ENCODE measurements around the gene DENND4B.
"Not testable (repeated sequence)": the region's sequence is repeated elsewhere in the genome, so short reads cannot be mapped to it uniquely, and the experiment has no call there.

Gene DENND4B

DNA sequence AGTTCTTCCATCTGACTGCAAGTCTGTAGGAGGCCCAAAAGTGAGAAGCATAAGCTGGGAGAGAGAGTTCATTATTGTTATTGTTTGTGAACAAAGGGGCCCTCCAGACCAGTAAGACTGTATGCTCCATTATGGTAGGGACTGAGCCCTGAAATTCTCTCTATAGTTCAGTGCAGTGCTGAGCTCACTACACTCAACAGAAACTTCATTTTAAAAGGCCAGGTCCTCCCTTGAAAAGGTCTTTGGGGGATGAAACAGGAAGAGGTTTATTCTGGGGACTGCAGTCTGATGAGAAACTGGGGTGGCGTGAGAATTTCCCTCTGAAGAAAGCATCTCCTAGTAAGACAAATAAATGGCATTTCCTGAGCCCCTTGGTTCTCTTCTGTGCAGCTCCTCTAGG, 18.3 kb downstream of the DENND4B start:
- no peak for DNase-seq (ENCODE audit: low spot score)

DNA sequence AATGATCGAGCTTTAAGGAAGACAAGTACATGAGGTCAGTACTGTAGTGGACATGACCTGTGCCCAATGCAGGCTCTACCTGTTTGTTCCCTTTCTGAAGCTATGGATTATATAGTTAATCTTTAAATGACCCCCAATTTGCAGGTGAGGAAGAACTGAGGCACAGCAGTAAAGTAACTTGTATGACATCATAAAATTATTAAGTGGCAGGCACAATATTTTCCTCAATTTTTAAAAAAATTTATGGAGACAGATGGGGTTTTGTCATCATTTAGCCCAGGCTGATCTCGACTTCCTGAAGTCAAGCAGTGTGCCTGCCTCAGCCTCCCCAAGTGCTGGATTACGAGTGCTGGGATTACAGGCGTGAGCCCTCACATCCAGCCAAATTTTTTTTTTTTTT, 20.1 kb downstream of the DENND4B start:
- DNase-seq (ENCODE audit: low spot score): no peak

DNA sequence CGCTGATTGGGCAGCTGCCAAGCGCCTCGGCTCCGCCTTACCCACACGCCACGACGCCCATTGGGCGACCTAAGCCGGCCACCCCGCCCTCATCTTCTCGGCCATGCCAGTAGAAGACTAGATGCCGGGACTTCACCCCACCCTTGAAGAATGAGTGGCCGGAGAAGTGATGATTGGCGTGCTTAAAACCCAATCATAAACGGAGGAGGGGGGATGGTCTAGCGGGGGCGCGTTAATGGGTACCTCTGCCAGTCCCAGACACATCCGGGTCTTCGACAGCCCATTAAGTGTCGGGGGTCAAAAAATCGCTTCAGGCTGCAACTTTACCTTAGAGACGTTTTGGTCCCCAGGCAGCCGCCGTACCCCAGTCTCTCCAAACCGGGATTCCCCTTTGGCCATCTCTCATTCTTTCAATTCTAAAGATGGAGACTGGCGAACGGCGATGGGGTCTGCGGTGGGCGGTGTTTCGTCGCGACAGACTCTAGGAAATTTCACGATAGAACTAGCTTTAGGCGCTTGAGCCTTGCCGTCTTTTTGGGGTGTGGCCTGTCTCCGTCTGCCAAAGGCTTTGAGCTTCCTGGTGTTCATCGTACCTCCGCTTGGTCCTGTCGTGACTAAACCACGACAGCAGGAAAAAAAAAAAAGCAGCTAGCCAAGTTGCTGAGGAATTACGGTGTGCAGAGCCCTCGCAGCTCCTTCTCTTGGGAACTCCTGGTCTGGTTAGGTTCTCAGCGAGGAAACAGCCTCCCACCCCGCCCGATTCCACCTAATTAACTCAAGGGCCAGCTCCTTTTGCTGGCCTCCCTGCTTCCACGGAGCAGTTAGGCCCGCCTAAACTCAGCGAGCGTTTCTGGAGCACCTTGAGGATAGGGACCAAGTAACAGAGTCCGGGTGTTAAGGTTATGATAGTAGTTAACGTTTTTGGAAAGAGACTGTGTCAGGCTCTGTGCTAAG, 23.3 kb downstream of the DENND4B start, which contains the start of gene GATAD2B:
GATAD2B (minus strand) TSS at position 1 of the 954 bp plus-strand sequence. CDS start 94,625 bp downstream, outside the sequence.
- DNase-seq (ENCODE audit: low spot score): peak; percentile 100

DNA sequence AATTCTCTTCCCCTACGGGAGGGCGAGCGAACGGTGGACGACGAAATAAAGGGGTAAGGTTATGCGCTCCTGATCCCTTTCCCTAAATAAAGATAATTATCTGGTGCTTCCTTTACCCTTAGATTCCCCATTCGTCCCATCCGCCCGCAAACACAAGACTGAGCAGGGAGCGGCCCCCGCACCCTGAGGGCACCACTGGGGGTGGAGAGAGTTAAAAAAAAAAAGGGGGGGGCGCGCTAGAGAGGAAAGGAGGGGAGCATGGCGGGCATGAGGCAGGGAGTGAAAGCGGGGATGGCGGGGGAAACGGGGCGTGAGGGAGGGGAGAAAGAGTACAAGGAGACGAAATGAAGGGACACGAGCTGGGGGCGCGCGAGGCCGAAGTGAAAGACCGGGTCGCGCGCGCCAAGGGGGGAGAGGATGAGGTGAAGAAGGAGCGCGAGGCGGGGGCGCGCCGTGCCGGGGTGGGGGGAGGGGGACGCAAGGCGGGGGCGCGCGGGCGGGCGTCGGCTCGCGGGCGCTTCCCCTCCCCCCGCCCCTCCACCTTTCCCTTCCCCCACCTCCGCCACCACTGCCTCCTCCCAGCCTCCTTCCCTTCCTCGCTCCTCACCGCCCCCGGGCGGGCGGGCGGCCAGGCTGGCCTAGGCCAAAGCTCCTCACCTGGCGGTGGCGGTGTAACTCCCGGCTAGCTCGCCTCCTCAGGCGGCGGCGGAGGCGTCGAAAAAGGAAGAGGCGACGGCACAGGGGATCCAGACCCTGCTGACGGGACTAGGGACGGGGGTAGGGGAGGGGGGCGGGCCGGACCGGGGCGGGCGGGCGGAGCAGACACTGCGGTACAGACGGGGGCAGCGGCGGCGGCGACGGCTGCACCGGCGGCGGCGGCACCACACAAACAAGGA, 24.2 kb downstream of the DENND4B start:
- DNase-seq (ENCODE audit: low spot score): peak; percentile 61

DNA sequence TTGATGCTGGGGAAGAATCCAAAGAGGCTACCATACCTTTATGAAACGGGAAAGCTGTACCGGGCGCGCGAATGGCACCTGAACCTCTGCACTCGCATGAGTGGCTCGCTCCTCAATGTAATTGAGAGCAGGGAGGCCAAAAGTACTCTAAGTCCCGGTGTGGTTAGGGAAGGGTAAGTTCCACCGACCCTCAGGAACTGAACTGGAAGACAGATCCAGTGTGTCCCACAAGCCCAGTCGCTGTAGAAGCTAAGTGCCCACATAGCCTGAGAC, 24.8 kb downstream of the DENND4B start:
- no peak for DNase-seq (ENCODE audit: low spot score)

DNA sequence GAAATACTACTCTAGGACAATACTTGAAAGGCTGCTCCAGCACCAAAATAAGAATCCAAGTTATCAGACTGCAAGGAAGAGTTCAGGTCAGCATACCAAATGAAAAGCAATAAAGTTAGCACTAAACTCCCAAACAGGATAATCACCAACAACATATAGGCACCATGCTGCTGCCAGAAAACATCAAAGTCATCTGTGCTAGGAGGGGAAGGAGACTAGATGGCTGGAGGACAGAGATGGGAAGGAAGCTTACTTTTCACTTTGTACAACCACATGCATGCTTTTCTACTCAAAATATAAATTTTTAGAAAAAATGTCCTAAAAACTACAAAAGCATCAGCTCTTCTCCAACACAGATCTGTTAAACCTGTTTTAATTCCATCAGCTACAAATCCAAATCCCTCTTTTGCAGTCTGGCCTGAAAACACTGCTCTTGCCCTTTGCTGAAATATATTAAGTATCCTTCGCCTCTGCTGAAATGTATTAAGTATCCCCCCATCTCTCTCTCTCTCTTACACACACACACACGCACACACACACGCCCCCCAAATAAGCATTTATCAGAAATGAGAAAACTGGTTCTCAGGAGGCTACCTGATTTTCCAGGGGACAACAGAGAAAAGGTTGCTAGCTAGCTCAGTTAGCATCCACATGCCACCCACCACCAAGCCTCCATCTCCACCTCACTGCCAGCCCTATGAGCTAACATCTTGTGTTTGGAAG, 25.3 kb downstream of the DENND4B start:
- no peak for DNase-seq (ENCODE audit: low spot score)

DNA sequence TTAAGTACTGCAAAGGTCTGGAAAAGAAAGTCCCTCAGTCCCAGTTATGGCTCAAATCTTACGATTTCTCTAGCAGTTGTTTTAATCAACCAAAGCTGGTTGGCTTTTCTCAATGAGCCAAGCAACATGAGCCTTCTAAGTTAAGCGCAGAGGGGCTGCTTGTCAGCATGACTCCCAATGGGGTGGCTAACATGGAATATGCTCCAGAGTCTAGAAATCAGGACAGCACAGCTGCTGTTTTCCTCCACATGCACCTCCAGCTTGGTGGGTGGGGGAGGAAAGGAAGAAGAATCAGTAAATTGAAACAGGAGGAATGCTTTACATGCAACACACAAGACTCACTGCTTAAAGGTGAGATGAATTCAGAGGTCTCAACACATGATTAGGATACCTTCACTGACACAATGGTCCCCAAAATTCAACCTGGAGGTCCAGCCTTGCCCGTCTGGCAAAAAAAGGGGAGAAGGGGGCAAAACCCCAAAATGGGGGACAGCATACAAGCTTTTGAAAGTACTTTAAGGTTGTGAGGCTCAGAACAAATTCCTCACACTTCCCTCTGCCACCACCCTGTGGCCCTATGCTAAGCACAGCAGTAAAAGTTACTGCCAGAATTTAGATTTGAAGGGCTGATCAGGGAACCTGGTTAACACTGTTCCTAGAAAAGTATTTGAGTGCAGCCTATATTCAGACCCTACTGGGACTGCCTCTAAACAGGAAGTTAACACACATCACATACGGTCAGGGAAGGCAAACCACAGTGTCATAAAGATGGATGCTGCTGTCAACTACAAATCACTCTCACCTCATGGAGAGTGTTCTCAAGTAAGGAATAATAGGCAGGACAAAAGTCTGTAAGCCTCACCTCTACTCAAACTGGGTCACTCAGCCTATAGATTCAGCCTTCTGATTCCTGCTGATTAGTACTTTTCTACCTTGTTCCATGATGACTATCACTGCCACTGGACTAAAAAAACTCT, 26.4 kb downstream of the DENND4B start:
- DNase-seq (ENCODE audit: low spot score): peak; percentile 30

DNA sequence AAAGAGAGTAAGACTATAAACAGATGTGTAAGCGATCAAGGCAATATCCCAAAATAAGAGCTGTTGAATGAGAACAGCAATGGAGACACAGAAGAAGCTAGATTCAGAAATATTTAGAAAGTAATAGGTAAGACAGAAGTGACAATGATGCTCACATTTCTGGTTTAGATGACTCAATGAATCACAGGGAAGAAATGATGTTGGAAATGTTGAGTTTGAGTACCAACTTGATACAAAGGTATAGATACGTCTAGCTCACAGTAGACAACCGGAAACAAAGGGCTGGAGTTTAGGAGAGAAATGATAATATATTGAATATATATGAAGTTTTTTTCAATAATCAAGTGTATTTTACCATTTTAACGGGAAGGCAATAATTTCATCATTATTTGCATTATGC, 30.2 kb downstream of the DENND4B start:
- no peak for DNase-seq (ENCODE audit: low spot score)

DNA sequence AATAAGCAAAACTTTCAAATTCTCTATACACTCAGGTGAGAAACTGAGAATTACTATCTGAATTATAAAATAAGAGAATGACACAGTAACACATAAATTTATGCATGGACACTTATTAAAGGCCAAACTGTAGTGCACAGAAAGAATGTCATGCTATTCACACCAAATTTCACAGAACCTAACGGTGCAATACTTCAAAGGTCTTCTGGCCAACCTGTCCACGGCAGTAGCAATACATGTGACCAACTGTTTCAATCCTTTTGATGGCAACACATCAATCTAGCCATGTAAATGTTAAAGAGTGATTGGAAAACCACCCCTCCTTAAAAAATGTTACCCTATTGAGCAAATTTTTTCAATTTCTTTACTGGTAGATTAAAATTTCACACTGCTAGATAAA, 34.2 kb downstream of the DENND4B start:
- no peak for DNase-seq (ENCODE audit: low spot score)

DNA sequence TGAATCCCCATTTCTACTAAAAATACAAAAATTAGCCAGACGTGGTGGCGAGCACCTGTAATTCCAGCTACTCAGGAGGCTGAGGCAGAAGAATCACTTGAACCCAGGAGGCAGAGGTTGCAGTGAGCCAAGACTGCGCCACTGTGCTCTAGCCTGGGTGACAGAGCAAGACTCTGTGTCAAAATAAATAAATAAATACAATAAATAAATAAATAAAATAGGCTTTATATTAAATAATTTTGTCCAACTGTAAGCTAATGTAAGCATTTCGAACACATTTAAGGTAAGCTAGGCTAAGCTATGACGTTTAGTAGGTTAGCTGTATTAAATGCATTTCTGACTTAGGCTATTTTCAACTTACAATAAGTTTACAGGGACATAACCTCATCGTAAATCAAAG, 36.0 kb downstream of the DENND4B start:
- not testable (repeated sequence) for DNase-seq (ENCODE audit: low spot score)

DNA sequence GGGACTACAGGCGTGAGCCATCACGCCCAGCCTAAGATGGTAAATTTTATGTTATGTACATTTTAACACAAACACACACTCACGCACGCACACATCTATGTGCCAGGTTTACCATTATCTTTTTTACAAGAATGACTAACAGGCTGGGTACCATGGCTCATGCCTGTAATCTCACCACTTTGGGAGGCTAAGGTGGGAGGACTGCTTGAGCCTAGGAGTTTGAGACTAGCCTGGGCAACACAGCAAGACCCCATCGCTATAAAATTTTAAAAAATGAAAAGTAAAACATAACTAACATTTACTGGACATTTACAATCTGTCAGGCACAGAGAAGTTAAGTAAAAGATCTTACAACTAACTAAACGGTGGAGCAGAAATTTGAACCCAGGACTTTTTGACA, 38.4 kb downstream of the DENND4B start:
- no peak for DNase-seq (ENCODE audit: low spot score)

DNA sequence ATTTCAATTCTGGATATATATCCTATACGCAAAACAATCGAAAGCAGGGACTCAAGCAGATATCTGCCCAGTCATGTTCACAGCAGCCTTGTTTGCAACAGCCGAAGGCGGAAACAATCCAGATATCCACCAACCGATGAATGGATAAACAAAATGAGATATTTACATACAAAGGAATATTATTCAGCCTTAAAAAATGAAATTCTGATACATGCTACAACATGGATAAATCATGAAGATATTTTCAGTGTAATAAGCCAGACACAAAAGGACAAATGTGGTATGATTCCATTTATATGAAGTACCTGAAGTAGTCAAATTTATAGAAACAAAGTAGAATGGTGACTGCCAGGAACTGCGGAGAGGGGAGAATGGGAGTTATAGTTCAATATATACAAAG, 39.4 kb downstream of the DENND4B start:
- DNase-seq (ENCODE audit: low spot score): no peak

DNA sequence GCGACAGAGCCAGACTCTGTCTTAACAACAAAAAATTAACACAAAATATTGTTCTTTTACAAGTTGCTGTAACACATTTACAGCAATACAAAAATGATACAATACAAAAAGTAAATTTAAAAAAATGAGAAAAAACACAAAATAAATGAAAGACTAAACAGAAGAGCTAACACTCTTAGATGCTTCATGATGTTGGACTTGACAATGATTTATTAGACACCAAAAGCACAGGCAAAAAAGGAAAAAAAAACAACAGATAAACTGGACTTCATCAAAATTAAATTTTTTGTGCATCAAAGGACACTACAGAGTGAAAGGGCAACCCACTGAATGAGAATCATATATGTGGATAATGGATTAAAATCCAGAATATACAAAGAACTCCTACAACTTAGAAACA, 40.1 kb downstream of the DENND4B start:
- DNase-seq (ENCODE audit: low spot score): no peak

DNA sequence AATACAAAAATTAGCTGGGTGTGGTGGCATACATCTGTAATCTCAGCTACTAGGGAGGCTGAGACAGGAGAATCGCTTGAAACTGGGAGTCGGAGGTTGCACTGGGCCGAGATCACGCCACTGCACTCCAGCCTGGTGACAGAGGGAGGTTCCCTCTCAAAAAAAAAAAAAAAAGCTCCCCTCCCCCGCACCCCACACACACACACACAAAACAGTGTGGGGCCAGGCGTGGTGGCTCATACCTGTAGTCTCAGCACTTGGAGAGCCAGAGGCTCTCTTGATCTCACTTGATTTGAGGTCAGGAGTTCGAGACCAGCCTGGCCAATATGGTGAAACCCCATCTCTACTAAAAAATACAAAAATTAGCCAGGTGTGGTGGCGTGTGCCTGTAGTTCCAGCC, 40.6 kb downstream of the DENND4B start:
- DNase-seq (ENCODE audit: low spot score): not testable (repeated sequence)

DNA sequence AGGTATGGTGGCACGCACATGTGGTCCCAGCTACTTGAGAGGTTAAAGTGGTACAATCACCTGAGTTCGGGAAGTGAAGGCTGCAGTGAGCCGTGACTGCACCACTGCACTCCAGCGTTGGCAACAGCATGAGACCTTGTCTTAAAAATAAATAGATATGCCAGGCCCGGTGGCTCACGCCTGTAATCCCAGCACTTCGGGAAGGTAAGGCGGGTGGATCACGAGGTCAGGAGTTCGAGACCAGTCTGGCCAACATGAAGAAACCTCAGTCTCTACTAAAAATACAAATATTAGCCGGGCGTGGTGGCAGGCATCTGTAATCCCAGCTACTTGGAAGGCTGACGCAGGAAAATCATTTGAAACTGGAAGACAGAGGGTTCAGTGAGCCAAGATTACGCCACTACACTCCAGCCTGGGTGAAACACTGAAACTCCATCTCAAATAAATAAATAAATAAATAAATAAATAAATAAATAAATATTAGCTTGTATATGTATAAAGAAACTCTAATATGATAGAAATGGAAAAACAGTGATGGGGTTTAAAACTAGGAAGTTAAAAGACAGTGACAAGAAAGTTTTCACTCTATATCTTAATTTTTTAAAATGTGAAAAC, 42.6 kb downstream of the DENND4B start:
- no peak for DNase-seq (ENCODE audit: low spot score)

DNA sequence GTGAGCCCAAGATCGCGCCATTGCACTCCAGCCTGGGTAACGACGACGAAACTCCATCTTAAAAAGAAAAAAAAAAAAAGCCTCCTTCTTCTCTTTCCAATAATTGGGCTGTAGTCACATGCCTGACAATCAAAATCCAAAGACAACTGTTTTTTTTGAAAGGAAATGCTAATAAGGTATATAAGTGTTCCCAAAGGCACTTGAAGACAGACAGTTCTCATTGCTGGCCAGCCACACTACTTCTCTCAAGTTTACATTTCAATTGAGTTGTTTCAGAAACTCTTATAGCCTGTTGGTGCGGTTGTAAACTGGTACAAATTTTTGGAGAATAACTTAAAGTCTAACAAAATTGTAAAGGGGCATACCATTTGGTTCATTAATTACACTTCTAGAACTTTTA, 47.0 kb downstream of the DENND4B start:
- no peak for DNase-seq (ENCODE audit: low spot score)

DNA sequence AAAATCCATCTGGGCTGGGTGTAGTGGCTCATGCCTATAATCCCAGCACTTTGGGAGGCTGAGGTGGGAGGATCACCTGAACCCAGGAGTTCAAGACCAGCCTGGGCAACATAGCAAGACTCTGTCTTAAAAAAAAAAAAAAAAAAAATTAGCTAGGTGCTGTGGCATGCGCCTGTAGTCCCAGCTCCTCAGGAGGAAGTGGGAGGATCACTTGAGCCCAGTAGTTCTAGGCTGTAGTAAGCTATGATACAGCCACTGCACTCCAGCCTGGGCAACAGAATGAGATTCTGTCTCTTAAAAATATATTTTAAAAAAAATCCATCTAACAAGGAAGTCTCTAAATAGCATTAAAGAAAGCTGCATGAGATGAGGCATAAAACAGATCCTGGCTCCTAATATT, 50.7 kb downstream of the DENND4B start:
- not testable (repeated sequence) for DNase-seq (ENCODE audit: low spot score)

DNA sequence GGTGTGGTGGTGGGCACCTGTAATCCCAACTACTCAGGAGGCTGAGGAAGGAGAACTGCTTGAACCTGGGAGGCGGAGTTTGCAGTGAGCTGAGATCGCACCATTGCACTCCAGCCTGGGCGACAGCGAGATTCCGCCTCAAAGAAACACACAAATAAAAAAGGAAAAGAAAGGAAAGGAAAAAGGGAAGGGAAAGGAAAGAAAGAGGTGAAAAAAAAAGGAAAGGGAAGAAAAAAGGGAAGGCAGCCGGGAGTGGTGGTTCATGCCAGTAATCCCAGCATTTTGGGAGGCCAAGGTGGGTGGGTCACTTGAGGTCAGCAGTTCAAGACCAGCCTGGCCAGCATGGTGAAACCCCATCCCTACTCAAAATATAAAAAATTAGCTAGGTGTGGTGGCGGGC, 55.5 kb downstream of the DENND4B start:
- DNase-seq (ENCODE audit: low spot score): not testable (repeated sequence)

DNA sequence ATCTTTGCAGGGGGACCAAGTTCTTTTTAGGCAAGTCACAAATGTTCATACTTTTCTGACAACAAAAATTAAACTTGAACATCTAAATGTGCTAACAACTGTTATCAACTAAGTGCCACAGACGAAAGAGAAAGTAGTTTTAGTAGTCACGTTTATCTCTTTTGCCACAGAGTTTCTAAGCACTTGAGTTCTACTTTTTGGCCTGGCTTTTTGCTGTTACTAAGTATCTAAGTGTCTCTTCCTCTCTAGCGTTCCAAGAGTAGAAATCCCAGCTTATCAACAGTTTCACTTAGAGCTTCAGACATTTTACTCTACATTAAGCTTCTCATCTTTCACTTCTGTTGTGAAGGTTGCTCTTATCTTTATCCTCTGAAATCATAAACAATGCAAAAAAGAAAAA, 58.0 kb downstream of the DENND4B start:
- DNase-seq (ENCODE audit: low spot score): no peak

DNA sequence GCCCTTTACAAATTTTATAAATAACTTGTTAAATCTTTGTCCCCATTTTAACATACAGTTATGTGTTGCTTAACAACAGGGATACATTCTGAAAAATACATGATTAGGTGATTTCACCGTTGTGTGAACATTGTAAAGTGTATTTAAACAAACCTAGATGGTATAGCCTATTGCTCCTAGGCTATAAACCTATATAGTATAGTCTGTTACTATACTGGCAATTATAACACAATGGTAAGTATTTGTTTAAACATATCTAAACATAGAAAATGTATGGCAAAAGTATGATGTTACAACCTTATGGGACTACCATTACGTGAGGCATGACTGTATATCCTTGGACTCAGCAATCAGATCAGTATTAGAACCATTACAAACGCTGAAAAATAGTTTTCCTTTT, 60.4 kb downstream of the DENND4B start:
- no peak for DNase-seq (ENCODE audit: low spot score)

DNA sequence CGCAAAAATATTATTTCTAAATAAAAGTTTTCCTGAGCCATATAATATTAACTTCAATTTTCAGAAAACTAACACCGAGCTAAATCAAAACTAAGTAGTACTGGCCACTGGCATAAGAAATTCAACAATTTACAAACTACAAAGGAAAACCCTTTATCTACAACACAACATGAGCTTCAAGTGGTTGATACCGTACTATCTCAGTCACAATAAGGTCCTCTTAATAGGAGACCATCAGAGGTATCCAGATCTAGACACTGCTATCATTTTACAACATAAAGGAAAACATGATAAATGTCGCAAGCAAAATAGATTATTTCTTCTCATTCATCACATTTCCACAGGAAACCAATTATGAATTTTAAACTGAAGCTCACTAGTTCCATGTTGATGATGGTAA, 63.3 kb downstream of the DENND4B start:
- no peak for DNase-seq (ENCODE audit: low spot score)

All from CD4-positive, alpha-beta T cell treated with Interleukin-6 at 100 ng/mL for 8 hours (primary cell).